HG03159 (cell line): ENCODE results near the gene GOSR1.
"Not testable (repeated sequence)": the region's sequence is repeated elsewhere in the genome, so short reads cannot be mapped to it uniquely, and the experiment has no call there.

Experiments used
- ATAC-seq: cut with Tn5 transposase; IDR thresholded peaks from one replicate; pipeline ENCODE4 v1.9.1; 2021; ENCODE audit warnings: mild to moderate bottlenecking, moderate library complexity; ENCODE audit not compliant: unreplicated experiment

GOSR1 gene

GRCh38 chr17:30543456-30543855 lies 66.2 kb downstream of the GOSR1 start:
- no peak for ATAC-seq

- ATAC-seq = no peak
Measured at GRCh38 chr17:30545024-30545423, 67.8 kb downstream of the GOSR1 start.

- ATAC-seq = no peak
Measured at GRCh38 chr17:30547778-30548573, 70.8 kb downstream of the GOSR1 start.

GRCh38 chr17:30549181-30549580 lies 72.0 kb downstream of the GOSR1 start:
- ATAC-seq = not testable (repeated sequence)

- no peak for ATAC-seq
Measured at GRCh38 chr17:30549864-30550511, 72.8 kb downstream of the GOSR1 start.

GRCh38 chr17:30550512-30551273 lies 73.5 kb downstream of the GOSR1 start:
- ATAC-seq = no peak

- ATAC-seq = not testable (repeated sequence)
Measured at GRCh38 chr17:30551274-30551995, 74.2 kb downstream of the GOSR1 start.

GRCh38 chr17:30551996-30552339 lies 74.8 kb downstream of the GOSR1 start:
- ATAC-seq = no peak

GRCh38 chr17:30552994-30553566 lies 75.9 kb downstream of the GOSR1 start:
- no peak for ATAC-seq

- ATAC-seq = not testable (repeated sequence)
Measured at GRCh38 chr17:30553823-30554440, 76.7 kb downstream of the GOSR1 start.

- ATAC-seq = no peak
Measured at GRCh38 chr17:30554839-30555751, 77.9 kb downstream of the GOSR1 start.

- ATAC-seq = no peak
Measured at GRCh38 chr17:30555942-30556341, 78.7 kb downstream of the GOSR1 start.

GRCh38 chr17:30556374-30557332 lies 79.4 kb downstream of the GOSR1 start:
- ATAC-seq = no peak

- ATAC-seq = no peak
Measured at GRCh38 chr17:30557916-30558685, 80.9 kb downstream of the GOSR1 start.

GRCh38 chr17:30558686-30559545 lies 81.7 kb downstream of the GOSR1 start:
- no peak for ATAC-seq

- ATAC-seq = no peak
Measured at GRCh38 chr17:30559656-30560055, 82.4 kb downstream of the GOSR1 start.
